ENCODE data around the gene SPIRE1. TPM values are rescaled to one million over a fixed set of nuclear protein-coding genes. Genes with fewer than 3 reads are reported as not detected.

The SPIRE1 gene
- total RNA-seq, 1 experiment from 2014 or later: 16.6 TPM

DNA sequence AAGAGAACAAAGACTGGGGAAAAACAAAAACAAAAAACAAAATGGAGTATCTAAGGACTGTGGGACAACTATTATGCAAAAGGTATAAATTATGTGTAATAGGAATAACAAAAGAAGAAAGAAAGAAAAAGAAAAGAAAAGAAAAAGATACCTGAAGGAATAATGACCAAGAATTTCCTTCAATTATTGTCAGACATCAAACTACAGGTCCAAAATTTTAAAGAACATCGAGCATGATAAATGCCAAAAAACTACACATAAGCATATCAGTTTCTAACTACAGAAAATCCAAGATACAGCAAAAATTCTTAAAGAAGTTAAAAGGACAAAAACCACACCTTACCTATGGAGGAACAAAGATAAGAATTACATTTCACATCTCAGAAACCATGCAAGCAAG is 93.0 kb downstream of the SPIRE1 start:
- Histone ChIP-seq H2AFZ (ENCODE audit: low read length) (no peak overlapping the region), H3K23ac (ENCODE audit: insufficient read length, low read depth, low read length) (no peak overlapping the region), H3K79me2 (ENCODE audit: insufficient read depth, low read length) (no peaks in the 10 kb centered on the region), H3K9ac (ENCODE audit: extremely low read depth, insufficient read length, low read length) (no peak overlapping the region), H3K4me1 (ENCODE audit: insufficient read depth, low read length) (no peaks in the 10 kb centered on the region), H2BK20ac (ENCODE audit: low read depth, low read length, poor library complexity, severe bottlenecking) (no peak overlapping the region), H4K8ac (replicated peaks; ENCODE audit: insufficient read length, low read depth, low read length) (no peak overlapping the region), H3K4ac (ENCODE audit: low read depth, low read length) (no peak overlapping the region), H2BK12ac (ENCODE audit: insufficient read length, low read depth, low read length) (no peak overlapping the region), H2BK120ac (ENCODE audit: low read depth, low read length, poor library complexity, severe bottlenecking) (no peak overlapping the region), H3K27me3 (ENCODE audit: insufficient read depth, low read length) (no peaks in the 10 kb centered on the region), H3K9me3 (ENCODE audit: control insufficient read depth, low read depth, low read length) (no peaks in the 10 kb centered on the region), H3K14ac (ENCODE audit: insufficient read depth, low read length) (no peak overlapping the region), H2BK5ac (ENCODE audit: insufficient read length, low read length) (no peak overlapping the region), H3T11ph (ENCODE audit: low read length) (no peak overlapping the region), H3K18ac (ENCODE audit: insufficient read length, low read depth, low read length) (no peak overlapping the region), H3K56ac (ENCODE audit: insufficient read length, low read depth, low read length) (no peak overlapping the region), H4K20me1 (ENCODE audit: control insufficient read depth, insufficient read depth, insufficient read length) (no peaks in the 10 kb centered on the region), H3K27ac (ENCODE audit: insufficient read length, low read depth, low read length) (no peak overlapping the region), H3K23me2 (ENCODE audit: insufficient read length, low read depth, low read length, poor library complexity, severe bottlenecking) (no peaks in the 10 kb centered on the region), H2BK15ac (ENCODE audit: low read depth, low read length) (no peak overlapping the region), H3K79me1 (ENCODE audit: insufficient read depth, low read depth, low read length, poor library complexity, severe bottlenecking) (no peaks in the 10 kb centered on the region), H2AK5ac (ENCODE audit: insufficient read length, low read length) (no peak overlapping the region), H3K4me2 (ENCODE audit: insufficient read depth, insufficient read length, low read length) (no peak overlapping the region), H4K5ac (ENCODE audit: insufficient read length, low read depth, low read length) (no peak overlapping the region), H4K91ac (ENCODE audit: insufficient read length, low read depth, low read length) (no peak overlapping the region)
- Mint-ChIP-seq H3K4me1 (peaks cover 9 to 11% of the 10 kb centered on the region in 2 experiments), H3K27ac (peak overlapping the region in 1 of 3 experiments; percentile 33; a peak in 1 of 7 replicates), H3K4me3 (no peak overlapping the region), H3K9me3 (peaks cover 17 to 18% of the 10 kb centered on the region in 2 experiments), H3K36me3 (ENCODE audit: insufficient read depth in 1 of 3, low read depth in 3 of 3) (peaks cover 6 to 15% (median 6%) of the 10 kb centered on the region in 3 experiments; a peak in 5 of 7 replicates), H3K27me3 (ENCODE audit: low read depth) (no peaks in the 10 kb centered on the region)
- TF ChIP-seq, protein P1, sequence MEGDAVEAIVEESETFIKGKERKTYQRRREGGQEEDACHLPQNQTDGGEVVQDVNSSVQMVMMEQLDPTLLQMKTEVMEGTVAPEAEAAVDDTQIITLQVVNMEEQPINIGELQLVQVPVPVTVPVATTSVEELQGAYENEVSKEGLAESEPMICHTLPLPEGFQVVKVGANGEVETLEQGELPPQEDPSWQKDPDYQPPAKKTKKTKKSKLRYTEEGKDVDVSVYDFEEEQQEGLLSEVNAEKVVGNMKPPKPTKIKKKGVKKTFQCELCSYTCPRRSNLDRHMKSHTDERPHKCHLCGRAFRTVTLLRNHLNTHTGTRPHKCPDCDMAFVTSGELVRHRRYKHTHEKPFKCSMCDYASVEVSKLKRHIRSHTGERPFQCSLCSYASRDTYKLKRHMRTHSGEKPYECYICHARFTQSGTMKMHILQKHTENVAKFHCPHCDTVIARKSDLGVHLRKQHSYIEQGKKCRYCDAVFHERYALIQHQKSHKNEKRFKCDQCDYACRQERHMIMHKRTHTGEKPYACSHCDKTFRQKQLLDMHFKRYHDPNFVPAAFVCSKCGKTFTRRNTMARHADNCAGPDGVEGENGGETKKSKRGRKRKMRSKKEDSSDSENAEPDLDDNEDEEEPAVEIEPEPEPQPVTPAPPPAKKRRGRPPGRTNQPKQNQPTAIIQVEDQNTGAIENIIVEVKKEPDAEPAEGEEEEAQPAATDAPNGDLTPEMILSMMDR (conservative IDR thresholded peaks at IDR 0.05): no peak
- no CpG with 5 or more reads among the region's 1 CpG for WGBS (ENCODE audit: extremely low coverage, insufficient read length, low lambda C conversion rate)
- no peak for DNase-seq

Data from H9 (cell line).